K562 (cell line): ENCODE results near the gene TTC22. TPM values are rescaled to one million over a fixed set of nuclear protein-coding genes. Genes with fewer than 3 reads are reported as not detected.

Experiments
- ARNT ChIP-seq, 2 experiments: fragments of 450-650 bp; IDR thresholded peaks; 2 replicates each; pipeline ENCODE4 v1.6.1; 2016; ENCODE audit warnings: mild to moderate bottlenecking in 1 of 2
- CBX2 ChIP-seq: fragments of 200-600 bp; sonication (generic); IDR thresholded peaks from one replicate; pipeline ENCODE4 v1.6.1; 2012; ENCODE audit warnings: mild to moderate bottlenecking, low read length, inconsistent platforms; ENCODE audit not compliant: insufficient read depth, poor library complexity, severe bottlenecking
- CXXC5 ChIP-seq: fragments of 250-450 bp; sonication (Bioruptor Pico); IDR thresholded peaks from 2 replicates; pipeline ENCODE4 v1.8.0; 2022; ENCODE audit warnings: inconsistent platforms, mild to moderate bottlenecking, moderate library complexity
- GMEB1 ChIP-seq: fragments of 250-450 bp; sonication (Bioruptor Pico); IDR thresholded peaks from 2 replicates; pipeline ENCODE4 v1.4.0; 2020; ENCODE audit warnings: mild to moderate bottlenecking
- ID3 ChIP-seq, 2 experiments: fragments of 250-450 bp in 1 of 2; fragments of 450-650 bp in 1 of 2; sonication (Bioruptor Pico) in 1 of 2; IDR thresholded peaks; 2 replicates each; pipeline versions ENCODE4 v1.6.1 to v1.8.0; 2016 to 2021; ENCODE audit warnings: mild to moderate bottlenecking in 2 of 2, moderate library complexity in 2 of 2, missing compliant biosample characterization in 1 of 2, missing genetic modification characterization in 1 of 2
- NFATC3 ChIP-seq: fragments of 450-650 bp; IDR thresholded peaks from 2 replicates; pipeline ENCODE4 v1.6.1; 2017; ENCODE audit warnings: mild to moderate bottlenecking
- PPARD ChIP-seq: fragments of 250-450 bp; sonication (Bioruptor Pico); IDR thresholded peaks from 2 replicates; pipeline ENCODE4 v1.8.0; 2022; ENCODE audit warnings: inconsistent platforms, mild to moderate bottlenecking, moderate library complexity
- RBM39 ChIP-seq: fragments of 200-400 bp; formaldehyde crosslinking; optimal IDR thresholded peaks from 2 replicates; pipeline ENCODE3; 2018; ENCODE audit warnings: low read depth, low read length
- REST ChIP-seq, 2 experiments: fragments of 450-650 bp; formaldehyde crosslinking in 1 of 2; IDR thresholded peaks; 2 replicates each; pipeline versions ENCODE4 v1.4.0 to v1.6.1; 2014 to 2020; ENCODE audit warnings: mild to moderate bottlenecking in 2 of 2, borderline replicate concordance in 1 of 2, low read depth in 1 of 2
- SMAD1 ChIP-seq: fragments of 150-350 bp; IDR thresholded peaks from 2 replicates; pipeline ENCODE4 v1.6.1; 2014; ENCODE audit warnings: low read length, low read depth; ENCODE audit not compliant: partially characterized antibody
- SRF ChIP-seq, 2 experiments: fragments of 250-450, 450-650 bp in 1 of 2; sonication (Bioruptor Pico) in 1 of 2; sonication (generic) in 1 of 2; formaldehyde crosslinking; IDR thresholded peaks; 2 replicates each; pipeline versions ENCODE4 v1.5.0 to v1.5.1; 2020 to 2022; ENCODE audit warnings: mild to moderate bottlenecking in 1 of 2, missing genetic modification reagents in 1 of 2
- TGIF2 ChIP-seq: sonication (generic); formaldehyde crosslinking; IDR thresholded peaks from 2 replicates; pipeline ENCODE4 v1.8.1; 2022; ENCODE audit warnings: mild to moderate bottlenecking, missing genetic modification reagents, moderate library complexity
- ZBTB2 ChIP-seq: fragments of 450-650 bp; IDR thresholded peaks from 2 replicates; pipeline ENCODE4 v1.6.1; 2016; ENCODE audit warnings: antibody characterized with exemption
- ZNF668 ChIP-seq: fragments of 250-450 bp; sonication (Bioruptor Pico); IDR thresholded peaks from 2 replicates; pipeline ENCODE4 v1.8.0; 2022; ENCODE audit warnings: mild to moderate bottlenecking, inconsistent platforms
- polyA plus RNA-seq, 8 experiments: library from polyadenylated mRNA; depleted of rRNA in 4 of 8; stranded (reverse) in 5 of 8; unstranded in 3 of 8; fragments of >200 nt; fragmentation: Nextera tagmentation in 2 of 8; fragmentation: Illumina TruSeq in 1 of 8; extraction: Ambion mirVana in 2 of 8; extraction: Trizol in 1 of 8; gene quantifications; 2 replicates each; pipeline versions ENCODE4 v1.2.1 to v1.2.3, GENCODE V29; 2011 to 2014; ENCODE audit warnings: inconsistent platforms in 1 of 8, missing spikeins in 1 of 8
- total RNA-seq, 7 experiments: library from RNA; depleted of rRNA in 6 of 7; stranded (reverse); fragments of >200 nt in 6 of 7; fragmentation: Illumina TruSeq in 2 of 7; extraction: Trizol in 2 of 7; gene quantifications; 2 replicates each; pipeline versions ENCODE4 v1.2.1 to v1.2.3, GENCODE V29; 2011 to 2021; ENCODE audit warnings: low replicate concordance in 1 of 7

The TTC22 gene
- total and polyA plus RNA-seq, 9 of the 15 experiments (the other 6 are each of a cell fraction or from before 2014, with no cell fraction given), result 0.07 TPM; not detected in 8

- TF ChIP-seq CBX2 (no peak), TGIF2 (CRISPR knock-in tag) (no peak), GMEB1 (peak; percentile 70), ZBTB2 (peak; percentile 57; the same call in 1 of the 2 replicates), SMAD1 (no peak), ZNF668 (CRISPR knock-in tag) (no peak), PPARD (CRISPR knock-in tag) (no peak), CXXC5 (CRISPR knock-in tag) (peak; percentile 96), RBM39 (no peak), NFATC3 (no peak), ARNT (IDR thresholded peaks at IDR 0.05) (no peak), SRF (CRISPR knock-in tag; IDR thresholded peaks at IDR 0.05) (peak in 1 of 2 experiments; percentile 90; a peak in 2 of 4 replicates), REST (IDR thresholded peaks at IDR 0.05; ENCODE audit: borderline replicate concordance) (no peak), REST (CRISPR knock-in tag; IDR thresholded peaks at IDR 0.05; ENCODE audit: low read depth) (peak; percentile 85), ID3 (CRISPR knock-in tag; IDR thresholded peaks at IDR 0.05) (no peak), ID3 (tag; IDR thresholded peaks at IDR 0.05) (peak; percentile 50; the same call in 1 of the 2 replicates)
Measured at GRCh38 chr1:54764133-54764921, 36.8 kb downstream of the TTC22 start, which contains the start of gene PARS2 (continued).
